ENCODE measurements around the gene NTM.

NTM gene

GRCh38 chr11:131373095-131373725 is 2.8 kb downstream of the NTM start:
- no peak for DNase-seq (ENCODE audit: low read depth, low spot score)

DNA sequence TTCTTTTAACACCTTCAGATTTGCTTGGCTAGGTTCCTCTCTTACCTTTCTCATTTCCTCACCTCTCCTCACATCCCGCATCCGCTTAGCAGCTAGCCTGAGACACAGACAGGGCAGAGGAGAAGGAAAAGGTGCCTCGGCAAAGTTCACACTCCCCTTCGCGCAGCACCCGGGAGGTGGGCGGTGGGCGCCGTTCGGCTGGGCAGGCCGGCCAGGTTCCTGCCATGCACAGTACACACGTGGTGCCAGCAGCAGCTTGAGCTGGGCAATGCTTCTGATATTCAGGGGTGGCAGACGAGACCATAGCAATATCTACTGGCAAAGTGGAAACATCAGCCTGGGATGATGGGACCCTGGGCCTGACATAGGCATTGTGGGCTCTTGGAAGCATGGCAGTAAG is 3.3 kb downstream of the NTM start:
- DNase-seq (ENCODE audit: low read depth, low spot score), result no peak

GRCh38 chr11:131375421-131375820 is 5.0 kb downstream of the NTM start:
- no peak for DNase-seq (ENCODE audit: low read depth, low spot score)

DNA sequence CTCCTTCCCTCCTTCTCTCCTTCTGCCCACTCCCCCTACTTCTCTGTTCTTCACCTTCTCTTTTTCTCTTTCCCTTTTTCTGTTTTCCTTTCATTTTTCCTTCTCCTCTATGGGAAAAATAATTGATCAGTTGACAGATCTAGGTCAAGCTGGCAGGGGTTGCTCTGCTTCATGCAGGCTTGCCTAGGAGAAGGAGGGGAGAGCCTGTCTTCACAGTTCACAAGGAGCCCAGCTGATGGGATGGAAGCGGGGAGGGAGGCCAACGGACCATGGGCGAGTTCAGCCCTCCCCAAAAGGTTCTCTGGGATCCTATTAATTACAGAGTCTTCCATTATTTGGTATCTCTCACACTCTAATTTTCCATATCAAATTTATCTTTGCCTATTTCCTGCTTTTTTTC is 5.5 kb downstream of the NTM start:
- DNase-seq (ENCODE audit: low read depth, low spot score), result no peak

DNA sequence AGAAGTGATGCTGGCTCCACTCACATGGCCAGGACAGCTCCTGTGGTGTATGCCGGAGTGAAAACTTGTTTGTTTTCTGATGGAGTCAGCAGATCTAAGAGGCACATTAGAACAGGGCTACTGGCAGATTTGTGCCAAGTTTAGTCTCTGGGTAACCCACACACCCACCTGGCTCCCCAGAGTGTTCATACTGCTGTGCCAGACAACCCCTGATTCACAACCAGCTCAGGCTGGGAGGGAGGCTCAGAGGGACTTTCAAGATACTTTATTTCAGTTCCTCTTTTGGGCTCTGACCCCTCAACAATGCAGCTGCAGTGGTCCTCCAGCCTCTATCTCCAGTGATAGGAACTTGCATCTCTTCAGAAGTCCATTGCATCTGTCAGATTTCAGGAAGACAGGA is 8.5 kb downstream of the NTM start:
- no peak for DNase-seq (ENCODE audit: low read depth, low spot score)

GRCh38 chr11:131385763-131386390 is 15.5 kb downstream of the NTM start:
- DNase-seq (ENCODE audit: low read depth, low spot score), result no peak

DNA sequence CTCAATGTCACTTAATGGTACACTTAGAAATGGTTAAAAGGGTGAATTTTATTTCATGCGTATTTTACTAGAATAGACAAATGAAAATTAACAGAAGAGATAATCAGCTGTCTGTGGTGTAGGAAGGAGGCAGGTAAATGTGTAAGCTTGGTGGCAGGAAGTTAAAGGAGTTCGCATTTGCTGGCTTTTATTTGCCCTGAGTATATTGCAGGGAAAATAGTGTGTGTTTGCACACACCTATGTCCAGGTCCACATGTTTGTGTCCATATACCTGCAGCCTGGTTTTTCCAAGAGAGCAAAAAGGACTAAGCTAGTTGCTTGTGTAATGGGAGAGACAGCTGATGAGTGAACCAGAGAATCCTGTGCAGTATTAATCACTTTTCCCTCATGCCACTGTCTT is 16.0 kb downstream of the NTM start:
- no peak for DNase-seq (ENCODE audit: low read depth, low spot score)

DNA sequence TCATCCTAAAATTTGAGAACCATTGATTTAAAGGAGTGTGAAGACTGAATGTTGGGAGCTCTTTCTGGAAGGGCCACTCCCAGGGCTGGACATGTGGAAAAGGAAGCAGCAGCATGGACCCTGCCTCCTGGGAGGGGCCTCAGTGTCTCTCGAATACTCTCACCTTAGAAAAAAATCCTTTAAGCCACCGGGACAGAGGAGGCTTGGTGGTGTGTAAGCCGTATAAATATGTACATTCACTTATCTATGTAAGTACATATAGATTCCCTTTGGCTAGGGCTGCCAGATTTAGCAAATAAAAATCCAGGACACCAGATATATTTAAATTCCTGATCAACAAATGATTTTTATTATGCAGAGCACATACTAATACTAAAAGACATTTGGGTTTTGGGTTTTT is 17.6 kb downstream of the NTM start:
- DNase-seq (ENCODE audit: low read depth, low spot score), result no peak

GRCh38 chr11:131389582-131389981 is 19.2 kb downstream of the NTM start:
- no peak for DNase-seq (ENCODE audit: low read depth, low spot score)

DNA sequence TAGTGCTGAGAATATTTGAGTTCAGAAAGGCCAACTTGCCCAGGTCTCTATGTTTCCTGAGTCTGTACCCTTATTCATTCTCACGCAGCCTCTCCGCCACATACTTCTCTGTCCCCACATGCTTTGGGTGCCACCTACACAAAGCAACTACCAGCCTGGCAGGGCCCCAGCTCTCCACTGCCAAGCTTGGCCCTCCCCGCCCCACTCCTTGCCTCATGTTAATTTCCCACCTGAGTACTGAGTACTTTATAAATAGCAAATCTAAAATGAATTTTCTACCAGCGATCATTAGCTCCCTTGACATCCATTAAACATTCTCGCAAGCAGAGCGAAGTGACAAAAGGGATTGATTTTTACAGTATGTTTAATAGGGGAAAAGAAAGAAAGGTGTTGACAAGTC is 20.8 kb downstream of the NTM start:
- DNase-seq (ENCODE audit: low read depth, low spot score), result no peak

DNA sequence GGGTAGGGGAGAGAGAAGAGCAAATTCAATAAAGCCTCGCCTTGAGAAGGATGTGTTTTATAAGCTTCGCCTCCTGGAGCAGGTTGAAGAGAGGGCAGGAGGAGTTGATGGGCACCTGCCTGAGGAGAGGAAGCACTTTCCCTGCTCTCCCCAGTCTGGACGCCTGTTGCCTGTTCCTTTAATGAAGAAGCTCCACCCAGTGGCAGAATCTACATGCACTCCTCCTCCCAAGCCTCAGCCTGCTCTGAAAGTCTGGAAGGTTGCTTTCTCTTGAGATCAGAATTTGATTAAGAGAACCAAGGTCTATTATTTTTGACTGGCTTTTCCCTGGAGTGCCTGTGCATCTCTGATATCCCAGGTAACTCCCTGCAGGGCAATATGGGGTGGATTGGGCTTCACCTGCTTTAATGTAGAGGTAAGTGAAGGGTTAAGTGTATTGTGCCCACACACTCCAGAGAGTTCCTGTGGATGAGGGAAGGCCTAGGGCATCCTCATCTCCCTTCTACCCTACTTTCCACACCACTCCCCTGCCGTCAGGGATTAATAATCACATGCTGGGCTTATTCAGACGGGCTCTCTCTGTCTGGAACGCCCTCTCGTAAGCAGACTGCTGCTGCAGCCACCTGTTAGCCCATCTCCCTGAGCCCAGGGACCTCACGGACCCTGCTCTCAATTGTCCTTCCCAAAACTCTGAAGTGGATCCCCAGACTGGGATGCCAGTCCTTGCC is 22.3 kb downstream of the NTM start:
- no peak for DNase-seq (ENCODE audit: low read depth, low spot score)

GRCh38 chr11:131393691-131394090 is 23.3 kb downstream of the NTM start:
- no peak for DNase-seq (ENCODE audit: low read depth, low spot score)

- no peak for DNase-seq (ENCODE audit: low read depth, low spot score)
Observed at GRCh38 chr11:131397675-131398074, 27.3 kb downstream of the NTM start.

GRCh38 chr11:131402040-131402439 is 31.6 kb downstream of the NTM start:
- no peak for DNase-seq (ENCODE audit: low read depth, low spot score)

DNA sequence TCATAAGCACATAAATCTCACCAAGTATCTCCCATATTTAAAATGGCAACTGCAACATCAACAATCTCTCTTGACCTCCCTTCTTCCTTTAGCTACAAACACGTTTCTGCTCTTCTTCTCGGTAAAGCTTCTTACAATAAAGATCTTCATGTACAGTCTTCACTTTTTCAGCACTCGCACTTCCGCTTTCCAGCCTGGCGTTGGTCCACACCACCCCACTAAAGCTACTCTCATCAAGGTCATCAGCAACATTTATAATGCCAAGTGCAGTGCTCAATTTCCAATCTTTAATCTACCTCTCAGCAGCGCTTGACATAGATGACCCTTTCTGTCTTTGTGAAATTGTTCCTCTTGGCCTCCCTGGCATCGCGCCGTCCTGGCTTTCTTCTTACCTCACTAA is 33.6 kb downstream of the NTM start:
- DNase-seq (ENCODE audit: low read depth, low spot score), result no peak

- DNase-seq (ENCODE audit: low read depth, low spot score), result no peak
Observed at GRCh38 chr11:131408025-131408640, 37.7 kb downstream of the NTM start.

DNA sequence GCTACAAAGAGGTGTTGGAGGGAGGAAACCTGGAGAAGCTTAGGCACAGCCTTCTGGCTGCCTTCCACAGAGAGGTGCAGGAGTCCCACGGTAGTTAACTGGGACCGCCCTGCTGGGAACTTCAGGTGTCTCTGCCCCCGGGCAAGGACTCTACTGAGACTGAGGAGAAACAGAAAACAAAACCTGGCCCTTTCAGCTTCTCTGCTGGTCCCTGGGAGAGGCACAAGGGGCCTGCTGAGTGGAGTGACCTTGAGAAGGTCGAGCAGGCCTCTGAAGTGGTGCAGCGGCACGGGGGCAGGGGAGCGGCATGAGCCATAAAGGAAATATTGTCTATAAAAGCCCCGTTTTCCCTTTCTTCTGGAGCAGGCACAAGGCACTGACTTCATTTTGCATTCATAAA is 38.9 kb downstream of the NTM start:
- no peak for DNase-seq (ENCODE audit: low read depth, low spot score)

- no peak for DNase-seq (ENCODE audit: low read depth, low spot score)
Observed at GRCh38 chr11:131411636-131412035, 41.2 kb downstream of the NTM start.

DNA sequence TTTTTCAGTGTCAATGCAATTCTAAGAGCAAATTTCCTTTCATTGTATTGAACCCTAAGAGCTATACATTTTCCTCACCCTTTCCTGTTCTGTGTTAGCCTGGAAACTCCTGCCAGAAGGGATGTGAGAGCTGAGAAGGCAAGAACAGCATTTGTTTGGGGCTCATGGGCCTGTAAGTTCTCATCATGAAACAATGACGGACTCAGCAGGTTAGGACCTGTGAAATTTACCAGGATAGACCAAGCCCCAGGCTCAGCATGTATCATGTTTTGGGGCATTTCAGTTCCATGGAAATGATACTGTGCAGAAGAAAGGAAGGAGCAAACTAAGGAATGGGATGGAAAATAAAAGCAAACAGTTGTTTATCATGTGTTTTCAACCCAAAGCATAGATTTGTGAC is 41.6 kb downstream of the NTM start:
- DNase-seq (ENCODE audit: low read depth, low spot score), result no peak

DNA sequence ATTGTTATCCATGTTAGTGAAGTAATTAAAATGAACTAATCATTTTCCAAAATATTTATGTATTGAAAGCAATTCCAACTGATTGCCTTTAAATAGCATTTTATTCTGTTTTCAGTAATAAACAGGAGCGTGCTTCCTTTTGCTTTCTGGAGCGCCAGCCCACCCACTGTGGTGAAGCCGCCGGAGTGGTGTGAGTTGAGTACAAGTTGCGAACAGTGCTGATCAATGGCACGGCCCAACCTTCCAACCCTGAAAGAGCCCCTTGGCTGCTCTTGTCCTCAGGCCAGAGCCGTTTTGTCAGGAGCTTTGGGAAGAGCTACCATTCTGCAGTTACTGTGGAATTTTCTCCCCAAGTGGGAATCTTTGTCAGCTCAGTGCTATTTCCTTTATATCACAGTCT is 42.8 kb downstream of the NTM start:
- DNase-seq (ENCODE audit: low read depth, low spot score), result no peak

DNA sequence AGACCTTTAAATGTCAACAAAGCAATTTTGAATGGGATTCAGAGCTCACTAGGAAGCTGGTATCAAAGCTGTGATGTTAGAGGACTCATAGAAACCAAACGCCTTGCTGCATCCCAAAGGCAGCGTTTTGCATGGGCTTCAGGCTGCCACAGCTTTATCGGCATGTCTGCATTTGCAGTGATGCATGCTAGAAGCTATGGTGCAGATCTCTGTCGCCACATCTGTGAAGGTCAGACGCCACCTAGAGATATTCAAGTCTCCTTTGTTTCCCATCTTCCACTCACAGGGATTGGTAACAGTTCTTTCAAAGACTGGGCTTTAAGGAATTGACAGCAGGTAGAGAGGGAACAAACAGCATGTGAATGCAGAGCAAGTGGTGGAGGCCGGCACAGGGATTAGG is 47.8 kb downstream of the NTM start:
- no peak for DNase-seq (ENCODE audit: low read depth, low spot score)

GRCh38 chr11:131421066-131421855 is 50.8 kb downstream of the NTM start:
- DNase-seq (ENCODE audit: low read depth, low spot score), result no peak

Data from activated CD4-positive, CD25-positive, alpha-beta regulatory T cell treated with anti-CD3 and anti-CD28 coated beads, Interleukin-2, amount 50 U/mL, for 16 hours (primary cell).